BJ (cell line): ENCODE data around the gene CCL15. TPM values are rescaled to one million over a fixed set of nuclear protein-coding genes. Genes with fewer than 3 reads are reported as not detected.

Experiments used
- CTCF ChIA-PET: fragments of 350-600 bp; formaldehyde crosslinking; extraction: SDS; loops from one replicate; lab custom pipeline; 2021; ENCODE audit warnings: antibody characterized with exemption, inconsistent platforms; lab: Yijun Ruan, JAX
- POLR2A ChIA-PET: fragments of 300-600 bp; sonication (Branson Sonifier 250); formaldehyde crosslinking; extraction: SDS; loops from one replicate; lab custom pipeline; 2021; ENCODE audit warnings: antibody characterized with exemption; lab: Charles Lee
- DNase-seq: peaks from one replicate; pipeline ENCODE4 v3.0.0-alpha.2; 2011; ENCODE audit warnings: low read depth
- H3K27me3 ChIP-seq: 2 replicates; pipeline ENCODE4 v1.6.0; 2011; ENCODE audit warnings: low read length; ENCODE audit not compliant: control insufficient read depth, insufficient read depth
- H3K36me3 ChIP-seq: 2 replicates; pipeline ENCODE4 v1.5.1; 2011; ENCODE audit warnings: low read length; ENCODE audit not compliant: control insufficient read depth, insufficient read depth
- H3K4me3 ChIP-seq: 2 replicates; pipeline ENCODE4 v1.5.1; 2011; ENCODE audit warnings: low read depth, mild to moderate bottlenecking, control low read depth, low read length
- polyA plus RNA-seq: library from polyadenylated mRNA; depleted of rRNA; stranded (reverse); fragments of >200 nt; gene quantifications from 2 replicates; pipeline ENCODE4 v1.2.3, GENCODE V29; 2011
- TF ChIP-seq, protein P1 (sequence below): IDR thresholded peaks from 2 replicates; pipeline ENCODE4 v1.5.1; 2011; ENCODE audit warnings: low read depth, mild to moderate bottlenecking, control low read depth, inconsistent platforms, low read length, moderate library complexity; ENCODE audit not compliant: insufficient read depth

The CCL15 gene
- polyA plus RNA-seq, 1 experiment = not detected

GRCh38 chr17:35973333-35974260 lies 27.8 kb downstream of the CCL15 start:
- TF ChIP-seq, protein P1, sequence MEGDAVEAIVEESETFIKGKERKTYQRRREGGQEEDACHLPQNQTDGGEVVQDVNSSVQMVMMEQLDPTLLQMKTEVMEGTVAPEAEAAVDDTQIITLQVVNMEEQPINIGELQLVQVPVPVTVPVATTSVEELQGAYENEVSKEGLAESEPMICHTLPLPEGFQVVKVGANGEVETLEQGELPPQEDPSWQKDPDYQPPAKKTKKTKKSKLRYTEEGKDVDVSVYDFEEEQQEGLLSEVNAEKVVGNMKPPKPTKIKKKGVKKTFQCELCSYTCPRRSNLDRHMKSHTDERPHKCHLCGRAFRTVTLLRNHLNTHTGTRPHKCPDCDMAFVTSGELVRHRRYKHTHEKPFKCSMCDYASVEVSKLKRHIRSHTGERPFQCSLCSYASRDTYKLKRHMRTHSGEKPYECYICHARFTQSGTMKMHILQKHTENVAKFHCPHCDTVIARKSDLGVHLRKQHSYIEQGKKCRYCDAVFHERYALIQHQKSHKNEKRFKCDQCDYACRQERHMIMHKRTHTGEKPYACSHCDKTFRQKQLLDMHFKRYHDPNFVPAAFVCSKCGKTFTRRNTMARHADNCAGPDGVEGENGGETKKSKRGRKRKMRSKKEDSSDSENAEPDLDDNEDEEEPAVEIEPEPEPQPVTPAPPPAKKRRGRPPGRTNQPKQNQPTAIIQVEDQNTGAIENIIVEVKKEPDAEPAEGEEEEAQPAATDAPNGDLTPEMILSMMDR = no peak
- H3K27me3 ChIP-seq = peaks cover 2% of the 10 kb centered on the region; the same call in 1 of the 2 replicates
- H3K4me3 ChIP-seq = no peak overlapping the region
- no peak for DNase-seq
- CTCF ChIA-PET = interaction anchor here (1.0 to 1.9 kb wide), 4 partner anchors 31 to 510 kb away, joined by 3 to 7 read pairs (median 4); no protein-coding TSS in a partner anchor
- POLR2A ChIA-PET = no interaction called here
- H3K36me3 ChIP-seq = no peaks in the 10 kb centered on the region

DNA sequence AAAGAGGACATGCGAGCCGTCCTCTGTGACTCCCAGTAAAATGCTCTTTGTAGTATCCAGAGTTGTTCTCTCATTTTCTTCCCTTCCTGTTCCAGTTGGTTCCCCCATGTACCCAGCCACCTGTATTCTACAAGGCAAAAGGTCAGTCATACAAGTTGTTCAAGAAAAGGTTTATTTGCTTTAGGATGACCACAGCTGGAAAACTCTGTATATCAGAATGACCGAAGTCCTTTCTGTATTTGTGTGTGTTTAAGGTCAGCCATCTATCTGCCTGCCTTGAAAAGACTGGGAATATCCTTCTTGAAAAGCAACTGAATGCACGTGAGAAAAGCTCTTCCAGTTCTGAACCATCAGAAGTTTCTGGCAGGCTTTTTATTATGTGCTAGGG lies 28.4 kb downstream of the CCL15 start:
- ChIA-PET POLR2A (no interaction called here), CTCF (interaction anchor here (1.5 to 1.9 kb wide), 3 partner anchors 36 to 510 kb away, joined by 3 to 7 read pairs (median 4); no protein-coding TSS in a partner anchor)
- Histone ChIP-seq H3K27me3 (peaks cover 2% of the 10 kb centered on the region; the same call in 1 of the 2 replicates), H3K36me3 (no peaks in the 10 kb centered on the region), H3K4me3 (no peak overlapping the region)
- TF ChIP-seq, protein P1 = no peak
- DNase-seq = no peak

- Histone ChIP-seq H3K27me3 (peaks cover 2% of the 10 kb centered on the region; the same call in 1 of the 2 replicates), H3K36me3 (no peaks in the 10 kb centered on the region), H3K4me3 (no peak overlapping the region)
- ChIA-PET CTCF (interaction anchor here (1.9 kb wide), 1 partner anchor 176 kb away, joined by 7 read pairs; no protein-coding TSS in a partner anchor), POLR2A (no interaction called here)
- DNase-seq = no peak
- TF ChIP-seq, protein P1 = no peak
Measured at GRCh38 chr17:35972535-35972934, 28.8 kb downstream of the CCL15 start.

DNA sequence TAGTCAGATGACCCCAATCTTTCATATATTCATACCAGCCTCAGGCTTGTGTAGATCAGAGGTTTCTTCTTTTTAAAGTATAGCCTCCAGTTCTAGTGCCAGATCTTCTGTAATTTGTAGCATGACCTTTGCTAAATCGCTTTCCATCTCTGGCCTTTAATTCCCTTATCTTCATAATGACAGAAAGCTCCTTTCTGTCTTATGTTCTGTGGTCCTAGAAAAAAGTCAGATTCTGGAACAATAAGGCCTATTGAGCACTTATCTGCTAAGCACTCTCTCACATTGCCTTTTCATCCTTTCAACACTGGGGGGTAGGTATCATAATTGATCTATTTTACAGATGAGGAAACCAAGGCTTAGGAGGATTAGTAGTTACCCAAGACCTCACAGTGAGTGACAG lies 29.3 kb downstream of the CCL15 start:
- no peaks in the 10 kb centered on the region for H3K36me3 ChIP-seq
- ChIA-PET CTCF (interaction anchor here (3.9 kb wide), 1 partner anchor 177 kb away, joined by 16 read pairs; no protein-coding TSS in a partner anchor), POLR2A (no interaction called here)
- no peak for DNase-seq
- peaks cover 2% of the 10 kb centered on the region; the same call in 1 of the 2 replicates for H3K27me3 ChIP-seq
- no peak overlapping the region for H3K4me3 ChIP-seq
- TF ChIP-seq, protein P1 = no peak
